Measurements from ENCODE around the gene RNF150. TPM values are rescaled to one million over a fixed set of nuclear protein-coding genes. Genes with fewer than 3 reads are reported as not detected.

The RNF150 gene
- polyA plus RNA-seq, 1 donor from 2014 or later: 15.3 TPM

DNA sequence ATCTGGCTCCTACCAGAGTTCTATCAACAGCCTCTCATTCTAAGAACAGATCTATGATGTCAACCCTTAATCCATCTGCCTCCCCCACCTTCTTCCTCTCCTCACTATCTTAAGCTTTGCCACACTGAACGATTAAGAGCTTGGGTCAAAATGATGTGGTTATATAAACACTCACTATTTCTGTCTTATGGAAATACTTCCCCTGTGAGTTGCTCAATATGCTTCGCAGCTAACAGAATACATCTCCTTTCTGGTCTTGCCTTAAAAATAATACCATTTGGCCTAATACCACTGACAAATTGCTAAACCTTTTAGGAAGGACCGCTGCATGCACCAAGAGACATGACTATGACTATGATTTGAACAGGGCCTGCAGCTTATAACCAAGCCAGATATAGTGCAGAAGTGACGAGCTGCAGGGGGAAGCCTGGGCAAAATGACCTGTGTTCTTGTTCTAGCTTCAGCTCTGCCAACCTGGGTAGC, 130.9 kb downstream of the RNF150 start:
- Histone ChIP-seq H3K9me3 (ENCODE audit: low read length) (no peaks in the 10 kb centered on the region), H4K20me1 (ENCODE audit: insufficient read depth) (no peaks in the 10 kb centered on the region), H3K79me2 (replicated peaks; ENCODE audit: insufficient read depth, low read length) (no peaks in the 10 kb centered on the region), H3K9ac (ENCODE audit: low read length) (no peak overlapping the region), H3K4me3 (ENCODE audit: low read length) (no peak overlapping the region), H3K9me2 (ENCODE audit: insufficient read depth, low read length) (no peaks in the 10 kb centered on the region), H3F3A (ENCODE audit: insufficient read depth, low read length, poor library complexity, severe bottlenecking) (no peaks in the 10 kb centered on the region), H3K27ac (ENCODE audit: low read length) (no peak overlapping the region), H3K27me3 (ENCODE audit: insufficient read depth, low read depth, low read length) (no peaks in the 10 kb centered on the region), H3K4me2 (ENCODE audit: low read length) (no peak overlapping the region), H2AFZ (ENCODE audit: low read depth, low read length) (no peak overlapping the region), H3K36me3 (ENCODE audit: insufficient read depth, low read length) (no peaks in the 10 kb centered on the region)
- no peak for TF ChIP-seq POLR2AphosphoS5 (IDR thresholded peaks at IDR 0.05)

DNA sequence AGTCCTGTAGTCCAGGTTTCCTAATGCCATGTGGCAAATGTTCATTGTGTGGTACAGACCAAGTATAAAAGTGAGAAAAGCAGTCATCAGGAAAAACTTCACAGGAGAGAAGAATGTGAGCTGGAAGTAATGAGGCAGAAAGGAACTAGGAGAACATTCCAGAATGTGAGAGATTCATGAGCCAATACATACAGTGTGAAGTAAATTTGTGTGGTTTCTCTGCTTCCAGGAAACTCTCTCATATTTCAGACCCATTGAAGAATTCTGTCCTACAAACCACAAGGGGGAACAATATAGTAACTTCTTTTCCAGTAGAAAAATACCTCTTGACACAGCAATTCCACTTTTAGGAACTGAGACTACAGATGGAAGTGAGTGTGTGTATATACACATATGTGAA, 136.5 kb downstream of the RNF150 start:
- Histone ChIP-seq H3K9me2 (ENCODE audit: insufficient read depth, low read length) (no peaks in the 10 kb centered on the region), H3K27me3 (ENCODE audit: insufficient read depth, low read depth, low read length) (no peaks in the 10 kb centered on the region), H3K36me3 (ENCODE audit: insufficient read depth, low read length) (no peaks in the 10 kb centered on the region), H3K4me3 (ENCODE audit: low read length) (no peak overlapping the region), H3K27ac (ENCODE audit: low read length) (no peak overlapping the region), H3F3A (ENCODE audit: insufficient read depth, low read length, poor library complexity, severe bottlenecking) (no peaks in the 10 kb centered on the region), H3K9ac (ENCODE audit: low read length) (no peak overlapping the region), H3K9me3 (ENCODE audit: low read length) (no peaks in the 10 kb centered on the region), H2AFZ (ENCODE audit: low read depth, low read length) (no peak overlapping the region), H3K4me2 (ENCODE audit: low read length) (no peak overlapping the region), H4K20me1 (ENCODE audit: insufficient read depth) (no peaks in the 10 kb centered on the region), H3K79me2 (replicated peaks; ENCODE audit: insufficient read depth, low read length) (no peaks in the 10 kb centered on the region)
- TF ChIP-seq TAF1 (IDR thresholded peaks at IDR 0.05; ENCODE audit: low read depth): no peak

DNA sequence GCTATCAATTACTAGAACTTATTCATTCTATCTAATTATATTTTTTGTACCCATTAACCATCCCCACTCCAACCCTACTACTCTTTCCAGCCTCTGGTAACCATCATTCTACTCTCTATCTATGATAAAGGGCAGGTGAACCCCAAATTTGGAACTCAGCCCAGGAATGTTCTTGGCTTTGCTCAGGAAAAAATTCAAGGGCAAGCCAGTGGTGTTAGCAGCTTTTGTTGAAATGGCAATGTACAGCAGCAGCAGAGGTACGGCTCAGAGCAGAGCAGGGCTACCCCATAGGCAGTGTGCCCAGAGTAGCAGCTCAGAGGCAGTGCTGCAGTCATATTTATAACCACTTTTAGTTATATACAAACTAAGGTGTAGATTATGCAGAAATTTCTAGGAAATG, 138.2 kb downstream of the RNF150 start:
- Histone ChIP-seq H3K4me2 (ENCODE audit: low read length) (no peak overlapping the region), H2AFZ (ENCODE audit: low read depth, low read length) (no peak overlapping the region), H3K36me3 (ENCODE audit: insufficient read depth, low read length) (no peaks in the 10 kb centered on the region), H3K9me2 (ENCODE audit: insufficient read depth, low read length) (no peaks in the 10 kb centered on the region), H3K9ac (ENCODE audit: low read length) (no peak overlapping the region), H3K27ac (ENCODE audit: low read length) (no peak overlapping the region), H3K9me3 (ENCODE audit: low read length) (no peaks in the 10 kb centered on the region), H3F3A (ENCODE audit: insufficient read depth, low read length, poor library complexity, severe bottlenecking) (no peaks in the 10 kb centered on the region), H3K4me3 (ENCODE audit: low read length) (no peak overlapping the region), H4K20me1 (ENCODE audit: insufficient read depth) (no peaks in the 10 kb centered on the region), H3K27me3 (ENCODE audit: insufficient read depth, low read depth, low read length) (no peaks in the 10 kb centered on the region), H3K79me2 (replicated peaks; ENCODE audit: insufficient read depth, low read length) (no peaks in the 10 kb centered on the region)
- TF ChIP-seq RAD21 (conservative IDR thresholded peaks at IDR 0.05) (no peak), EP300 (conservative IDR thresholded peaks at IDR 0.05; ENCODE audit: poor library complexity, severe bottlenecking) (no peak), EZH2 (IDR thresholded peaks at IDR 0.05; ENCODE audit: borderline replicate concordance, insufficient read depth, low read length, poor library complexity, severe bottlenecking) (no peak), TAF1 (IDR thresholded peaks at IDR 0.05; ENCODE audit: low read depth) (no peak), MXI1 (conservative IDR thresholded peaks at IDR 0.05; ENCODE audit: poor library complexity, severe bottlenecking) (no peak)
- TF ChIP-seq, protein P1, sequence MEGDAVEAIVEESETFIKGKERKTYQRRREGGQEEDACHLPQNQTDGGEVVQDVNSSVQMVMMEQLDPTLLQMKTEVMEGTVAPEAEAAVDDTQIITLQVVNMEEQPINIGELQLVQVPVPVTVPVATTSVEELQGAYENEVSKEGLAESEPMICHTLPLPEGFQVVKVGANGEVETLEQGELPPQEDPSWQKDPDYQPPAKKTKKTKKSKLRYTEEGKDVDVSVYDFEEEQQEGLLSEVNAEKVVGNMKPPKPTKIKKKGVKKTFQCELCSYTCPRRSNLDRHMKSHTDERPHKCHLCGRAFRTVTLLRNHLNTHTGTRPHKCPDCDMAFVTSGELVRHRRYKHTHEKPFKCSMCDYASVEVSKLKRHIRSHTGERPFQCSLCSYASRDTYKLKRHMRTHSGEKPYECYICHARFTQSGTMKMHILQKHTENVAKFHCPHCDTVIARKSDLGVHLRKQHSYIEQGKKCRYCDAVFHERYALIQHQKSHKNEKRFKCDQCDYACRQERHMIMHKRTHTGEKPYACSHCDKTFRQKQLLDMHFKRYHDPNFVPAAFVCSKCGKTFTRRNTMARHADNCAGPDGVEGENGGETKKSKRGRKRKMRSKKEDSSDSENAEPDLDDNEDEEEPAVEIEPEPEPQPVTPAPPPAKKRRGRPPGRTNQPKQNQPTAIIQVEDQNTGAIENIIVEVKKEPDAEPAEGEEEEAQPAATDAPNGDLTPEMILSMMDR (IDR thresholded peaks at IDR 0.05; ENCODE audit: poor library complexity, severe bottlenecking): no peak

DNA sequence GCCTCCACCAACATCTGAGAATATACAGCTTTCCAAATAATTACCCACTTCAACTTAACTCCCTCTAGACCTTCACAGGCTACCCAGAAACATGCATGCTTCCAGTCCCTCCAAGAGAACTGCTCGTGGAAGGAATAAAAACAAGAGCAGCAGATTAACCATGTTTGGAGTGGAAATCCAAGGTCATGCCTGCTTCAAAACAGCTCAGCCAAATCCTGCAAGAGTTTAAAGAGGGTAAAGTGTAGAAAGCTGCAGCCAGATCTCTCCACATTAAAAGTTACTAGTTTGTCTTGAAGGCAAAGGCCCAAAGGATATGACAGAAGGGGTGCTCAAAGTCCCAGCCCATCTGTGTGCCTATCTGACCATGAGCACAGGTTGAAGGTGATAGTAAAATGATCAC, 139.3 kb downstream of the RNF150 start:
- no peaks in the 10 kb centered on the region for H3F3A ChIP-seq (ENCODE audit: insufficient read depth, low read length, poor library complexity, severe bottlenecking)
- H3K36me3 ChIP-seq (ENCODE audit: insufficient read depth, low read length): no peaks in the 10 kb centered on the region
- H3K27me3 ChIP-seq (ENCODE audit: insufficient read depth, low read depth, low read length): no peaks in the 10 kb centered on the region
- no peaks in the 10 kb centered on the region for H3K9me3 ChIP-seq (ENCODE audit: low read length)
- no peak overlapping the region for H3K4me2 ChIP-seq (ENCODE audit: low read length)
- H3K79me2 ChIP-seq (replicated peaks; ENCODE audit: insufficient read depth, low read length): no peaks in the 10 kb centered on the region
- TF ChIP-seq MXI1 (conservative IDR thresholded peaks at IDR 0.05; ENCODE audit: poor library complexity, severe bottlenecking): no peak
- TF ChIP-seq, protein P2, sequence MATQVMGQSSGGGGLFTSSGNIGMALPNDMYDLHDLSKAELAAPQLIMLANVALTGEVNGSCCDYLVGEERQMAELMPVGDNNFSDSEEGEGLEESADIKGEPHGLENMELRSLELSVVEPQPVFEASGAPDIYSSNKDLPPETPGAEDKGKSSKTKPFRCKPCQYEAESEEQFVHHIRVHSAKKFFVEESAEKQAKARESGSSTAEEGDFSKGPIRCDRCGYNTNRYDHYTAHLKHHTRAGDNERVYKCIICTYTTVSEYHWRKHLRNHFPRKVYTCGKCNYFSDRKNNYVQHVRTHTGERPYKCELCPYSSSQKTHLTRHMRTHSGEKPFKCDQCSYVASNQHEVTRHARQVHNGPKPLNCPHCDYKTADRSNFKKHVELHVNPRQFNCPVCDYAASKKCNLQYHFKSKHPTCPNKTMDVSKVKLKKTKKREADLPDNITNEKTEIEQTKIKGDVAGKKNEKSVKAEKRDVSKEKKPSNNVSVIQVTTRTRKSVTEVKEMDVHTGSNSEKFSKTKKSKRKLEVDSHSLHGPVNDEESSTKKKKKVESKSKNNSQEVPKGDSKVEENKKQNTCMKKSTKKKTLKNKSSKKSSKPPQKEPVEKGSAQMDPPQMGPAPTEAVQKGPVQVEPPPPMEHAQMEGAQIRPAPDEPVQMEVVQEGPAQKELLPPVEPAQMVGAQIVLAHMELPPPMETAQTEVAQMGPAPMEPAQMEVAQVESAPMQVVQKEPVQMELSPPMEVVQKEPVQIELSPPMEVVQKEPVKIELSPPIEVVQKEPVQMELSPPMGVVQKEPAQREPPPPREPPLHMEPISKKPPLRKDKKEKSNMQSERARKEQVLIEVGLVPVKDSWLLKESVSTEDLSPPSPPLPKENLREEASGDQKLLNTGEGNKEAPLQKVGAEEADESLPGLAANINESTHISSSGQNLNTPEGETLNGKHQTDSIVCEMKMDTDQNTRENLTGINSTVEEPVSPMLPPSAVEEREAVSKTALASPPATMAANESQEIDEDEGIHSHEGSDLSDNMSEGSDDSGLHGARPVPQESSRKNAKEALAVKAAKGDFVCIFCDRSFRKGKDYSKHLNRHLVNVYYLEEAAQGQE (IDR thresholded peaks at IDR 0.05; ENCODE audit: borderline replicate concordance): no peak
- no peak for TF ChIP-seq RAD21 (conservative IDR thresholded peaks at IDR 0.05)
- TF ChIP-seq POLR2AphosphoS5 (IDR thresholded peaks at IDR 0.05): no peak
- H2AFZ ChIP-seq (ENCODE audit: low read depth, low read length): no peak overlapping the region
- H4K20me1 ChIP-seq (ENCODE audit: insufficient read depth): no peaks in the 10 kb centered on the region
- no peak overlapping the region for H3K27ac ChIP-seq (ENCODE audit: low read length)
- no peak overlapping the region for H3K9ac ChIP-seq (ENCODE audit: low read length)
- H3K4me3 ChIP-seq (ENCODE audit: low read length): no peak overlapping the region
- H3K9me2 ChIP-seq (ENCODE audit: insufficient read depth, low read length): no peaks in the 10 kb centered on the region

Measured in neural cell (in vitro differentiated cells).